Activated CD4-positive, alpha-beta memory T cell treated with anti-CD3 and anti-CD28 coated beads for 36 hours (primary cell): ENCODE results near the gene KANK4. TPM values are rescaled to one million over a fixed set of nuclear protein-coding genes. Genes with fewer than 3 reads are reported as not detected.

Source experiments
- CTCF ChIA-PET: fragments of 350-600 bp; sonication (Branson Sonifier 250); formaldehyde crosslinking; loops from one replicate; lab custom pipeline; 2021; ENCODE audit warnings: antibody characterized with exemption, inconsistent platforms; lab: Charles Lee
- POLR2A ChIA-PET: fragments of 350-600 bp; sonication (Branson Sonifier 250); formaldehyde crosslinking; loops from one replicate; lab custom pipeline; 2021; ENCODE audit warnings: antibody characterized with exemption; lab: Charles Lee
- DNase-seq: peaks from one replicate; pipeline ENCODE4 v3.0.0-alpha.2; 2020
- H3K27ac Mint-ChIP-seq: one replicate; pipeline ENCODE4 v1.8.0; 2021; ENCODE audit warnings: mixed read lengths
- H3K27me3 Mint-ChIP-seq: one replicate; pipeline ENCODE4 v1.8.0; 2021; ENCODE audit warnings: mixed read lengths
- H3K36me3 Mint-ChIP-seq: one replicate; pipeline ENCODE4 v1.8.0; 2021; ENCODE audit warnings: mixed read lengths
- H3K4me1 Mint-ChIP-seq: one replicate; pipeline ENCODE4 v1.8.0; 2021; ENCODE audit warnings: low read depth, mixed read lengths
- H3K4me3 Mint-ChIP-seq: one replicate; pipeline ENCODE4 v1.8.0; 2021; ENCODE audit warnings: mild to moderate bottlenecking, mixed read lengths
- H3K9me3 Mint-ChIP-seq: one replicate; pipeline ENCODE4 v1.8.0; 2021; ENCODE audit warnings: mixed read lengths
- intact Hi-C: fragments of 100-400 bp; cut with micrococcal nuclease; formaldehyde crosslinking; loops from one replicate; pipeline ENCODE4 v1.15.1; 2023
- total RNA-seq, 2 experiments: library from RNA; stranded (reverse); gene quantifications; one replicate each; pipeline ENCODE4 v1.2.3, GENCODE V29; 2021

The KANK4 gene
- total RNA-seq, 2 experiments from 2014 or later = not detected

DNA sequence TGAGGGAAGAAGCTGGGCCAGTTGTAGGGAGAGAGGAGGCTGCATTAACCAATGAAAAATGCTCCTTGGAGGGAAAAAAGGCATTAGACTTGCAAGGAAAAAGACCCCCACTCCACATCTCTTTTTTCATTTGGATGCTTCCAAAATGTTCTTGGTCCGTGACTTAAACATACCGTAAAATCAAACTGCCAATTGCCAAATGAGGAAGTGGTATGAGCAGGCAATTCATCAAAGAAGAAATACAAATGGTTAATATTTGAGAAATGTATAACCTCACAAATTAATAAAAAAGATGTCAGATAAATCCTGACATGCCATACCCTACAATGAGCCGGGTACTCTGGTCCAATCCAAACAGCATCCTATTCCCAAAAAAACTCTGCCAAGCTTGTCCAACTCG, 30.6 kb downstream of the KANK4 start:
- no peaks in the 10 kb centered on the region for H3K9me3 Mint-ChIP-seq
- H3K4me3 Mint-ChIP-seq = no peak overlapping the region

DNA sequence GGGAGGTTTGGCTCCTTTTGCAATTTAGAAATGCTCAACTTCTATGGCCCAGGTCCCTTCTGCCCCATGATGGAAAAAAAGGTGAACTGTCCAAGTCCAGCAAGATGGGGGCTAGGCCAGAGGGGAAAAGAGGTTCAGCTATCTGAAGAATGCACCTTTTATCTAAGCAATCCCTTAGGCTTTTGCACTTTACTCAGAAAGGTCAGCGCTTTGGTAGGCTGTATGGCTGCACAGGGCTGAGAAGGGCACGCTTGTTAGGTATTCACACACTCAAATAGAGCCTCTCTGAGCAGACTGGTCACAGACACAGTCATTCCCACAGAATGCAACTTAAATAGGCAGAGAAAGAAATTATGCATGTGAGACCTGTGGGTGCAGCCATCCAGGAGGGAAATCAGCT, 31.0 kb downstream of the KANK4 start:
- peaks cover 34% of the 10 kb centered on the region for H3K27me3 Mint-ChIP-seq
- POLR2A ChIA-PET = no interaction called here
- no peaks in the 10 kb centered on the region for H3K4me1 Mint-ChIP-seq
- intact Hi-C loops = no loop called here
- H3K27ac Mint-ChIP-seq = no peak overlapping the region
- CTCF ChIA-PET = no interaction called here
- H3K36me3 Mint-ChIP-seq = no peaks in the 10 kb centered on the region
- H3K4me3 Mint-ChIP-seq = no peak overlapping the region
- H3K9me3 Mint-ChIP-seq = no peaks in the 10 kb centered on the region
- no peak for DNase-seq

More for the DNA sequence above, 30.6 kb downstream of the KANK4 start:
- CTCF ChIA-PET = no interaction called here
- peaks cover 34% of the 10 kb centered on the region for H3K27me3 Mint-ChIP-seq
- no peaks in the 10 kb centered on the region for H3K36me3 Mint-ChIP-seq
- POLR2A ChIA-PET = no interaction called here
- H3K4me1 Mint-ChIP-seq = no peaks in the 10 kb centered on the region
- DNase-seq = no peak
- no peak overlapping the region for H3K27ac Mint-ChIP-seq
- intact Hi-C loops = no loop called here

DNA sequence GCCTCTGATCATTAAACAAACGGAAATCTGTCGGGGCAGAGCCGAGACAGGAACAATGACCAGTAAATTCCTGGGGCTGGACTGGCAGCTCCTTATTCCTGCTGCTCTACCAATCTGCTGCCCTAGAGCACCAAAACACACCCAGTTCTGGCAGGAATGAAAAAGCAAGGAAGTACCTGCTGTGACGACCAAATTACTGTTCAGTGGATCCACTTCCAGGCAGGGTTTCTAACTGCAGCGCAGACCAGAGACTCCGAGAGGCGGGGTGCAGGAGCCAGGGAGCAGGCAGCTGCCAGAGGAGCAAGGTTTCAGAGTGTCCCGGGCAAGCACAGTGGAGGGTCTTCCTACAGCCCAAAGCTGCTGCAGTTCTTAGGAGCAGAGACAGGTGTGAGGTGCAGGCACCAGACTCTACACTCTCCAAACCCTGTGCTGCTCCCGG, 32.4 kb downstream of the KANK4 start:
- H3K4me1 Mint-ChIP-seq = no peaks in the 10 kb centered on the region
- intact Hi-C loops = no loop called here
- no peaks in the 10 kb centered on the region for H3K36me3 Mint-ChIP-seq
- H3K27me3 Mint-ChIP-seq = peaks cover 30% of the 10 kb centered on the region
- no peaks in the 10 kb centered on the region for H3K9me3 Mint-ChIP-seq
- ChIA-PET CTCF (no interaction called here), POLR2A (no interaction called here)
- H3K4me3 Mint-ChIP-seq = no peak overlapping the region
- no peak for DNase-seq
- no peak overlapping the region for H3K27ac Mint-ChIP-seq

DNA sequence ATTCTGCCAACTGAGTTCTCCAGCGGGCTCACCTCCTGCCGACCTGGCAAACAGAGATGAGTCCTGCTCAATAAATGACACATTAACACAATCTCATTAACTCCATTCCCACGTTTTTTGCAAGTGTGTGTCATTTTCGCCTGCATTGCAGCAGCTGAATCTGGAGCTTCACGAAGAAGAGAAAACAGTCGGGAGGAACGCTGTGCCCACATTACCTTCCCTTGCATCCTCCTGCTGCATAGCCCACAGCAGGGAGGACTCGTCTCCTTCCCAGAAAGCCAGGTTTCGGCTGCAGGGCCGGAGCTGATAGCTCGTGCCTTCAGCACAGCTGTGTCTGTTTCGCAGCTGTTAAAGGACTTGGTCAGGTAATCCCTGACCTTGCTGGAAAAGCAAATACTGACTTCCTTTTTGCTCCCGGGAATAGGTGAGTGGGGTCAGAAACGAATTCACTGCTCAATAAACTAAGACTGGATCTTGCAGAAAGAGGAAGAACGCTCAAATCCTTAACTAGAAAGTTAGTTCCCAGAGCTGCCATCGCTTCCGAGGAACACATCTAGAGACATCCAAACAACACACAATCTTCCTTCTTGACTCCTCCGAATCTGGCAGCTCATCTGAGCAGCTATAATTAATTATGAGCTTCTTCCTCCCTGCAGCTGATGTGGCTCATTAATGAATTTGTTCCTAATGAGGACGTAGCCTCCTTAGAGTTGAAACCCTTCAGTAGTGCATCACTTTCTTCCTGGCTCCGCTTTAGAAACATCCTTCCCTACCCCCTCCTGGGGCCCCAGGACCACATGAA, 33.0 kb downstream of the KANK4 start:
- Mint-ChIP-seq H3K9me3 (no peaks in the 10 kb centered on the region), H3K27ac (no peak overlapping the region), H3K4me1 (no peaks in the 10 kb centered on the region), H3K27me3 (peaks cover 29% of the 10 kb centered on the region), H3K36me3 (no peaks in the 10 kb centered on the region), H3K4me3 (no peak overlapping the region)
- no peak for DNase-seq
- ChIA-PET CTCF (no interaction called here), POLR2A (no interaction called here)
- intact Hi-C loops = no loop called here

DNA sequence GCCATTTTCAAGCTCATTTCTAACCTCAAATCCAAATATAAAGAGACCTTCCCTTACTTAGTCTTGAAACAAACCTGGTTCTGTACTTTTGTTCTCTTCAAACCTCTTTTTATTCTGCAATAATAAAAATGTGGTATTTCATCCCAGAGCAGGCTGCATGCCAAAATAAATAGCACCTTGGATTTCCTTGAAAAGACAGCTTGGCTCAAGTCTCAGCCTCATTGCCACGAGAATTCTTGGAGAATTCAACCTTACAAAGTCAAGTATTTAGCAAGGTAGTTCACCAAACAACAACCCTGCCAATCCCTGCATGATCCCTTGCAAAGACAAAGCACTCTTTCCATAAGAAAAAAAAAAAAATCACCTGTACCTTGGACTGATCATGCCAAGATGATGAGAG, 33.8 kb downstream of the KANK4 start:
- Mint-ChIP-seq H3K4me1 (no peaks in the 10 kb centered on the region), H3K36me3 (no peaks in the 10 kb centered on the region), H3K9me3 (peaks cover 3% of the 10 kb centered on the region), H3K27me3 (peaks cover 29% of the 10 kb centered on the region), H3K4me3 (no peak overlapping the region), H3K27ac (no peak overlapping the region)
- no peak for DNase-seq
- POLR2A ChIA-PET = no interaction called here
- intact Hi-C loops = no loop called here
- CTCF ChIA-PET = no interaction called here

DNA sequence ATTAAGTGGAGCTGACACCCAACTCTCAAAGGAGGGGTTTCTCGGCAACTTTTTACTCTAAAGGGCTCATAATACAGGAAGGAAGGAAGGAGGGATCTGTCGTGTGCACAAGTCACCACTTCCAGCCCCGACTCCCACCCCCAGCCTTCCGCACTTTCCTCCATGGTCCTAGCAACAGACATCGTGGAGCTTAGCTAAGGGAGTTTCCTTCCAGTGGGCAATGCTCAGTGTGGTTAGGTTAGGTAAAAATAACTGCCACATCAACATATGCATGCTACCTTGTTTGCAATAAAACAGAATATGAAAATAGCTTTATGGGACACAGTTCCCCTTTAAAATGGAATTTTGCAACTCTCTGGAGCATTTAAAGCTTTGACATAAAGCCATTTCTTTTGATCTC, 35.2 kb downstream of the KANK4 start:
- Mint-ChIP-seq H3K4me3 (no peak overlapping the region), H3K36me3 (no peaks in the 10 kb centered on the region), H3K9me3 (peaks cover 3% of the 10 kb centered on the region), H3K27me3 (peaks cover 26% of the 10 kb centered on the region), H3K27ac (no peak overlapping the region), H3K4me1 (no peaks in the 10 kb centered on the region)
- no peak for DNase-seq
- intact Hi-C loops = no loop called here
- POLR2A ChIA-PET = no interaction called here
- CTCF ChIA-PET = no interaction called here

DNA sequence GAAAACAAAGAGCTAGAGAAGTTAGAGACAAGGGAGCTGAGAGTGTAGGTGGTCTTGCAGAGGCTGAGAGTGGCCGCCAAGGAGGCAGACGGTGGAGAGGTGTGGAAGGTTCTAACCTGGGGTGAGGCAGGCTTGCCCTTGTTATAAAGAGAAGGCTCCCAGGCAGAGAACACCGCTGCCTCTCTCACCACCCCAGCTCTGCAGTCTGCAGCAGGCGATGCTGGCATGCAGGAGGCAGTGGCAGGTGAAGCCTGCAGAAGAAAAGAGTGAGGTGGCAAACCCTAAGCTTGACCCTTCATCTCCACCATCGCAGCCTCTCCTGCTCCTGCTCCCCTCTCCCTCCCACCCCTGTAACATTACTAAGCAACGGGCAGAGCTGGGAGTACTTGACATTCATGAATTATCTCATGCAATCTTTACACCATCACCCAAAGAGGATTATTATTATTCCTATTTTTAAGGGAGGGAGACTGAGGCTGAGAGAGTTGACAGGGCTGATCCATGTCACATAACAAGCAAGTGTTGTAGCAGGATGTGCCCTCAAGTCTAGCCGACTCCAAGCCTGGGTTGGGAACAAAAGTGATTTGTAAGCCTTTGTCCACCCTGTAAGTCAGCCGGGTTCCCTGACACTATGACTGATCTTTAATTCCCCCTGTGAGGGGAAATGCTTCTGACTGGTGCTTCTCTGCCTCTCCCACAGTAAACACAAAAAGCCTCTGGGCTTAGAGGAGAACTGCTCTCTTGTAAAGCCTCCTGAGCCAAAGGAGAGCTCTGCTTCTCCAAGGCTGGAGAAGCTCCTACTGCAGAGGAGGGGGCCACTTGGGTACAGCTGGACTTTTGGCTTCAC, 36.1 kb downstream of the KANK4 start:
- ChIA-PET POLR2A (no interaction called here), CTCF (no interaction called here)
- no peak for DNase-seq
- intact Hi-C loops = no loop called here
- H3K27me3 Mint-ChIP-seq = peaks cover 26% of the 10 kb centered on the region
- no peaks in the 10 kb centered on the region for H3K36me3 Mint-ChIP-seq
- no peaks in the 10 kb centered on the region for H3K4me1 Mint-ChIP-seq
- H3K4me3 Mint-ChIP-seq = no peak overlapping the region
- H3K27ac Mint-ChIP-seq = no peak overlapping the region
- H3K9me3 Mint-ChIP-seq = peaks cover 3% of the 10 kb centered on the region

DNA sequence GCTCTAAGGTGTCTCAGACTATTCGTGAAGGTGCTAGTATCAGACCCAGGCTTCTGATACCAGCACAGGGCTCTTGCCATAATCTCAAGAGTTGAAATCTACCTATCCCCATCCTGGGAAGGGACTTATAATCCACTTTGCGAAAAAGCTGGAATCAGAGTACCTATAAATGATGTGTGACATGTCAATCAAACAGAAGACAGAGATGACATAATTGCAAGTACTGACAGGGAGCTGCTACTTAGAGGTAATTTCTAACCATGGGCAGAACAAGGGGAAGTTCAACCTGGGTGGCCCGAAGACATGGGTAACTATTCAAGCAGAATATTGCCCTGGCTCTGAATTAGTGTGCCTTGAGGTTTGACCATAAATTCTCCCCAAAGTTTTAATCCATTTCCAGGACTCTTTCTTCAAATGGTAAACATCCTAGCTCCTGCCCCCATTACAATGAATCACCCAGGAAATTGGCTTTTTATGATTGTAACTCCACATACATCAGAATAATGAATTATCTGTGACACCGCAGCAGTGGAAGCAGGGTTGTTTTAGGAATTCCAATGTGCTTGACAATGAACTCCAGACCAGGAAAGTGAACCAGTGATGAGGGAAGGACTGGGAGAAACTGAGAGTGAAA, 37.2 kb downstream of the KANK4 start:
- ChIA-PET CTCF (no interaction called here), POLR2A (no interaction called here)
- Mint-ChIP-seq H3K27me3 (peaks cover 21% of the 10 kb centered on the region), H3K9me3 (peaks cover 5% of the 10 kb centered on the region), H3K4me1 (no peaks in the 10 kb centered on the region), H3K27ac (no peak overlapping the region), H3K36me3 (no peaks in the 10 kb centered on the region), H3K4me3 (no peak overlapping the region)
- DNase-seq = no peak
- intact Hi-C loops = no loop called here

DNA sequence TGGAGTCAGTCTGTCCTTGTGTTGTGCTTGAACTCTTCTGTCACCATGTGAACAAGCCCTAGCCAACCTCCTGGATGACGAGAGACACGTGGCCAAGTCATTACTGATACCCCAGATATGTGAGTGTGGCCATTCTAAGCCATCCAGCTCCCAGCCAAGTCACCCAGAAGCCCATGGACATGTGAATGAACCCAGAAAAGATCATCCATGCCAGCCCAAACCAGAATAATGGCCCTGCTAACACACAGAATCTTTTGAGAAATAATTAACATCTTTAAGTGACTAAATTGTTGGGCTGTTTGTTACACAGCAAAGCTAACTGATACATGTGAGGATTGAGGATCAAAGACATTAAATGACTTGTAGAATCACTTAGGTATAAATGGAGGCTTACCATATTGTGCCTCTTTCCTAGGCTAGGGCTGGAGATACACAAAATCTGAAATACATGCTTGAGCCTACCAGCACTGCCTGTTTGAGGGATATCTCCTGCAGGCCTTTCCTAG, 38.2 kb downstream of the KANK4 start:
- Mint-ChIP-seq H3K27me3 (peaks cover 16% of the 10 kb centered on the region), H3K4me3 (no peak overlapping the region), H3K27ac (no peak overlapping the region), H3K9me3 (peaks cover 7% of the 10 kb centered on the region), H3K4me1 (no peaks in the 10 kb centered on the region), H3K36me3 (no peaks in the 10 kb centered on the region)
- intact Hi-C loops = no loop called here
- no peak for DNase-seq
- CTCF ChIA-PET = no interaction called here
- POLR2A ChIA-PET = no interaction called here

DNA sequence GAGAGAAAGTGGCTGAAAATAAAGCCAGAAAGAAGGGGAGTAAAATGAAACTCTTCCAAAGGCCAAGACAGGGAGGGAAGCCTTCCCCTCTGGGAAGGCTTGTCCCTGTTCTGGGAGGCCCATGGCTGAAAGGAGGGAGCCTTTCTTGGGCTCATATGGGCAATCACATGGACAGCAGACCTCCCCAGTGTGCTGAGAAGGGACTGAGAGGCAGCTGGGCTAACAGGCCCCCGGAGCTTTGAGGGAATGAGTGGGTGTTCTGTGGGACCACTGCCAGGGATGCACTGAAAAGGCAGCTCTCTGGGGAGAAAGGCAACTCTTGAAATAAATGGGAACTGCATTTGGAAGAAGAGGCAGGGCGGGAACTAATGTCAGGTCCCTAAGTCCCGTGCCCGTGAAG, 39.1 kb downstream of the KANK4 start:
- Mint-ChIP-seq H3K4me3 (no peak overlapping the region), H3K27me3 (peaks cover 9% of the 10 kb centered on the region), H3K27ac (no peak overlapping the region), H3K36me3 (no peaks in the 10 kb centered on the region), H3K9me3 (peaks cover 7% of the 10 kb centered on the region), H3K4me1 (no peaks in the 10 kb centered on the region)
- ChIA-PET POLR2A (no interaction called here), CTCF (no interaction called here)
- no peak for DNase-seq
- intact Hi-C loops = no loop called here

DNA sequence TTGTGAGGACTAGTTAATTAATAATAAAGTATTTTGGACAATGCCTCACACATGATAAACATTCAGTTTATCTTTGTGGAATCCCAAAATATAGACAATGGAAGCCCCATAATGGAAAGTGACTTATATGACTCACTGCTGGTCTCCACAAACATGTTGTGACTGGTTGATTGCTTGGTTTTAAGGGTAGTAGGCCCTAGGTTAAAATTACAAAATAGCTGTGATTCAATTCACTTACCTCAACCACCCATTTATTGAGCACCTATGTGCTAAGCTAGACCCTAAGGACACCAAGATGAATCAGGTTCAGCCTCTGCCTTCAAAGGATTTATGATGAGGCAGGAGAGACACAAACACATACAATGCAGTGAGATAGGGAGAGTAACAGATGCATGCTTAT, 42.4 kb downstream of the KANK4 start:
- POLR2A ChIA-PET = no interaction called here
- DNase-seq = no peak
- Mint-ChIP-seq H3K27me3 (peaks cover 4% of the 10 kb centered on the region), H3K27ac (no peak overlapping the region), H3K4me1 (peaks cover 12% of the 10 kb centered on the region), H3K36me3 (no peaks in the 10 kb centered on the region), H3K9me3 (peaks cover 7% of the 10 kb centered on the region), H3K4me3 (no peak overlapping the region)
- intact Hi-C loops = no loop called here
- CTCF ChIA-PET = no interaction called here
